Measurements from ENCODE around the gene LYRM7.

DNA sequence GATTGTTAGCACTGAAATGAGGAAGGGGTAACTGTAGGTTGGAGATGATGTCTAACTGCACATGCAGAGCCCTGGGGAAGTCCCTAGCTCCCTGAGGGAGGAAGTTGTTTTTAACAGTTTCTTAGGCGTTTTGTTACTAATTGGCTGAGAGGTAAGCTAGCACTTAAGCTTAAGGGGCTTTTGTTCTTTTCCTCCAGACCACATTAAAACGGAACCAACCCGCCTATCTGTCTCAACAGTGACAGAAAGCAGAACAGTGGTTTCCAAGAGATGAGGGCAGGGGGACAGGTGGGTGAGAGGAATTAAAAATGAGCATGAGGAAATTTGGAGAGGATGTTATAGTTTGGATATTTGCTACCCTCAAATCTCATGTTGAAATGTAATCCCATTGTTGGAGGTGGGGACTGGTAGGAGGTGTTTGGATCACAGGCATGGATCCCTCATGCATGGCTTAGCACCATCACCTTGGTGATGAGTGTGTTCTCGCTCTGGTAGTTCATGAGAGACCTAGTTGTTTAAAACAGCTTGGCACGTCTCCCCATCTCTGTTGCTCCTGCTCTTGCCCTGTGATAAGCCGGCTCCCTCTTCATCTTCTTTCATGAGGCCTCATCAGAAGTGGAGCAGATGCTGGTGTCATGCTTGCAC, 38.9 kb downstream of the LYRM7 start:
- TF ChIP-seq, protein P1, sequence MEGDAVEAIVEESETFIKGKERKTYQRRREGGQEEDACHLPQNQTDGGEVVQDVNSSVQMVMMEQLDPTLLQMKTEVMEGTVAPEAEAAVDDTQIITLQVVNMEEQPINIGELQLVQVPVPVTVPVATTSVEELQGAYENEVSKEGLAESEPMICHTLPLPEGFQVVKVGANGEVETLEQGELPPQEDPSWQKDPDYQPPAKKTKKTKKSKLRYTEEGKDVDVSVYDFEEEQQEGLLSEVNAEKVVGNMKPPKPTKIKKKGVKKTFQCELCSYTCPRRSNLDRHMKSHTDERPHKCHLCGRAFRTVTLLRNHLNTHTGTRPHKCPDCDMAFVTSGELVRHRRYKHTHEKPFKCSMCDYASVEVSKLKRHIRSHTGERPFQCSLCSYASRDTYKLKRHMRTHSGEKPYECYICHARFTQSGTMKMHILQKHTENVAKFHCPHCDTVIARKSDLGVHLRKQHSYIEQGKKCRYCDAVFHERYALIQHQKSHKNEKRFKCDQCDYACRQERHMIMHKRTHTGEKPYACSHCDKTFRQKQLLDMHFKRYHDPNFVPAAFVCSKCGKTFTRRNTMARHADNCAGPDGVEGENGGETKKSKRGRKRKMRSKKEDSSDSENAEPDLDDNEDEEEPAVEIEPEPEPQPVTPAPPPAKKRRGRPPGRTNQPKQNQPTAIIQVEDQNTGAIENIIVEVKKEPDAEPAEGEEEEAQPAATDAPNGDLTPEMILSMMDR (IDR thresholded peaks at IDR 0.05; ENCODE audit: insufficient read depth, low read length), result no peak
- no peak for TF ChIP-seq POLR2AphosphoS5 (IDR thresholded peaks at IDR 0.05; ENCODE audit: low read depth)
